ENCODE data around the gene CPZ.

DNA sequence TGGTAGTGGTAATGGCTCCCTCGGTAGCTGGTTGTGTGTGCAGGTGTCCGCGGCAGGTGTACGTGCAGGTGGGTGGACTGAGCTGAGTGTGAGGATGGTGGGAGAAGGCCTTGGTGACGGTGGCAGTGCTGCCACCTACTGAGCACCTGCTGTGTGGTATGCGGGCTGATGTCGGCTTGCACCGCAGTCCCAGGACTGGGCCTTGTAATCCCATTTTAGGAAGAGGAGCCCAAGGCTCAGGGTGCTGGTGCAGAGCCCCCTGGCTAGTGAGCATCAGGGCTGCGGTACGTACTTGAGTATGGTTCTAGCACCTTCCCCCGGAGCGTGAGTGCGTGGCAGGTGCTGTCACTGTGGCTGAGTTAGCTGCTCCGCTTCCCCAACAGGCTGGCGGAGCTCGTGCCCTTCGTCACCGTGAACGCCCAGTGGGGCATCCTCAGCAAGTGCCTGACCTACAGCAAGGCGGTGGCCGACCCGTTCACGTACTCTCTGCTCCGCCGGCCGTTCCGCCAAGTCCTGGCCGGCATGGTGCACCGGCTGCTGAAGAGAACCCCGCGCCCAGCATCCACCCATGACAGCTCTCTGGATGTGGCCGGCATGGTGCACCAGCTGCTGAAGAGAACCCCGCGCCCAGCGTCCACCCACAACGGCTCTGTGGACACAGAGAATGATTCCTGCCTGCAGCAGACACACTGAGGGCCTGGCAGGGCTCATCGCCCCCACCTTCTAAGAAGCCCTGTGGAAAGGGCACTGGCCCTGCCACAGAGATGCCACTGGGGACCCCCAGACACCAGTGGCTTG is 5.7 kb upstream of the CPZ start:
- TF ChIP-seq CTCF (IDR thresholded peaks at IDR 0.05; ENCODE audit: low read length) (peak; percentile 35), EZH2 (IDR thresholded peaks at IDR 0.05; ENCODE audit: borderline replicate concordance, low read length) (no peak)

Measured in OCI-LY1 (cell line).